Measurements from ENCODE around the gene SELENOF.

The SELENOF gene

DNA sequence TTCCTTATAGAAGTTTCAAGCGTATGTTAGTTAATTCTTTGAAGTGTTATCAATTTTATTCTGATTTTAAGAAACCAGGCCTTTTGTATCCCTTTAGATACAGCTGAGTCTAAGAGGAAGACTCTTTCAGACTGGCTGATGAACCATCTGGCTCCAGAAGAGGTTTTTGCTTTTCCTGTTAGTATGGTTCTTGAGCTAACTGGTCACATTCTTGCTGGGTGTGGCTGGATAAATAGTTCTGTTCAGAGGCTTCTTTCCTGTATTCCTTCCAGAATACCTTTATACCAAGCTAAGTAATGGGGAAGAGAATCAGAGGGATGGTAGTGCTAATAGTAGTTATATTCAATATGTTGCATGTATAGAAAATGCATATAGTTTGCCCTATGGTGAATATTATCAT, 13.0 kb upstream of the SELENOF start:
- DNase-seq, result no peak
- in situ Hi-C loops (cut with HindIII; ENCODE audit: low pct_ligation_motif_present, low sequenced_read_pairs), result no loop called here
- TF ChIP-seq, protein P1, sequence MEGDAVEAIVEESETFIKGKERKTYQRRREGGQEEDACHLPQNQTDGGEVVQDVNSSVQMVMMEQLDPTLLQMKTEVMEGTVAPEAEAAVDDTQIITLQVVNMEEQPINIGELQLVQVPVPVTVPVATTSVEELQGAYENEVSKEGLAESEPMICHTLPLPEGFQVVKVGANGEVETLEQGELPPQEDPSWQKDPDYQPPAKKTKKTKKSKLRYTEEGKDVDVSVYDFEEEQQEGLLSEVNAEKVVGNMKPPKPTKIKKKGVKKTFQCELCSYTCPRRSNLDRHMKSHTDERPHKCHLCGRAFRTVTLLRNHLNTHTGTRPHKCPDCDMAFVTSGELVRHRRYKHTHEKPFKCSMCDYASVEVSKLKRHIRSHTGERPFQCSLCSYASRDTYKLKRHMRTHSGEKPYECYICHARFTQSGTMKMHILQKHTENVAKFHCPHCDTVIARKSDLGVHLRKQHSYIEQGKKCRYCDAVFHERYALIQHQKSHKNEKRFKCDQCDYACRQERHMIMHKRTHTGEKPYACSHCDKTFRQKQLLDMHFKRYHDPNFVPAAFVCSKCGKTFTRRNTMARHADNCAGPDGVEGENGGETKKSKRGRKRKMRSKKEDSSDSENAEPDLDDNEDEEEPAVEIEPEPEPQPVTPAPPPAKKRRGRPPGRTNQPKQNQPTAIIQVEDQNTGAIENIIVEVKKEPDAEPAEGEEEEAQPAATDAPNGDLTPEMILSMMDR (IDR thresholded peaks at IDR 0.05; ENCODE audit: low read depth, low read length, missing control alignments), result no peak

DNA sequence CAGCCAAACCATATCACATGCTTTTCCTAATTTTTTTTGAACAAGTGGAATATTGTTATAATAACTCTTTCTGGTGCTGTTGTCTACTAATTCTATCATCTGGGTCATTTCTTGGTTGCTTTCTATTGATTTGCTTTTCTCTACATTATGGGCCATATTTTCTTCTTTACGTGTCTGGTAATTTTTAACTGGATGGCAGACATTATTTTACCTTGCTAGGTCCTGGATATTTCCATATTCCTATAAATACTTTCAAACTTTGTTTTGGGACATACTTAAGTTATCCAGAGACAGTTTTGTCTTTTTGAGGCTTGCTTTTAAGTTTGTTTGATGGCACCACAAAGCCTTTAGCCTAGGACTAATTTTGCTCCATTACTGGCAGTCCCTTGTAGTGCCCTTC, 11.8 kb upstream of the SELENOF start:
- Histone ChIP-seq H3K4me3 (ENCODE audit: low read depth, low read length) (no peak overlapping the region), H3K27ac (no peak overlapping the region), H3K36me3 (replicated peaks) (no peaks in the 10 kb centered on the region), H3K27me3 (replicated peaks) (no peaks in the 10 kb centered on the region)
- in situ Hi-C loops (cut with HindIII; ENCODE audit: low pct_ligation_motif_present, low sequenced_read_pairs), result no loop called here
- no peak for DNase-seq
- TF ChIP-seq, protein P1 (IDR thresholded peaks at IDR 0.05; ENCODE audit: low read depth, low read length, missing control alignments), result no peak

More for the DNA sequence above, 13.0 kb upstream of the SELENOF start:
- Histone ChIP-seq H3K36me3 (replicated peaks) (no peaks in the 10 kb centered on the region), H3K4me3 (ENCODE audit: low read depth, low read length) (no peak overlapping the region), H3K27me3 (replicated peaks) (no peaks in the 10 kb centered on the region), H3K27ac (no peak overlapping the region)

DNA sequence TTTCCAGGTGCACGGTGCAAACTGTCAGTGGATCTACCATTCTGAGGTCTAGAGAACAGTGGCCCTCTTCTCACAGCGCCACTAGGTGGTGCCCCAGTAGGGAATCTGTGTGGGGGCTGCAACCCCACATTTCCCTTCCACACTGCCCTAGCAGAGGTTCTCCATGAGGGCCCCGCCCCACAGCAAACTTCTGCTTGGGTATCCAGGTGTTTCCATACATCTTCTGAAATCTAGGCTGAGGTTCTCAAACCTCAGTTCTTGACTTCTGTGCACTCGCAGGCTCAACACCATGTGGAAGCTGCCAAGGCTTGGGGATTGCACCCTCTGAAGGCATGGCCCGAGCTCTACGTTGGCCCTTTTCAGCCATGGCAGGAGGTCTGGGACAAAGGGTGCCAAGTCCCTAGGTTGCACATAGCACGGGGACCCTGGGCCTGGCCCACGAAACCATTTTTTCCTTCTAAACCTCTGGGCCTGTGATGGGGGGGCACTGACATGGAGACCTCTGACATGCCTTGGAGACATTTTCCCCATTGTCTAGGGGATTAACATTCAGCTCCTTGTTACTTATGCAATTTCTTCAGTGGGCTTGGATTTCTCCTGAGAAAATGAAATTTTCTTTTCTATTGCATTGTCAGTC, 10.5 kb upstream of the SELENOF start:
- in situ Hi-C loops (cut with HindIII; ENCODE audit: low pct_ligation_motif_present, low sequenced_read_pairs), result no loop called here
- no peaks in the 10 kb centered on the region for H3K36me3 ChIP-seq (replicated peaks)
- no peaks in the 10 kb centered on the region for H3K27me3 ChIP-seq (replicated peaks)
- no peak for DNase-seq
- H3K27ac ChIP-seq, result no peak overlapping the region
- TF ChIP-seq, protein P1 (IDR thresholded peaks at IDR 0.05; ENCODE audit: low read depth, low read length, missing control alignments), result no peak
- H3K4me3 ChIP-seq (ENCODE audit: low read depth, low read length), result no peak overlapping the region

DNA sequence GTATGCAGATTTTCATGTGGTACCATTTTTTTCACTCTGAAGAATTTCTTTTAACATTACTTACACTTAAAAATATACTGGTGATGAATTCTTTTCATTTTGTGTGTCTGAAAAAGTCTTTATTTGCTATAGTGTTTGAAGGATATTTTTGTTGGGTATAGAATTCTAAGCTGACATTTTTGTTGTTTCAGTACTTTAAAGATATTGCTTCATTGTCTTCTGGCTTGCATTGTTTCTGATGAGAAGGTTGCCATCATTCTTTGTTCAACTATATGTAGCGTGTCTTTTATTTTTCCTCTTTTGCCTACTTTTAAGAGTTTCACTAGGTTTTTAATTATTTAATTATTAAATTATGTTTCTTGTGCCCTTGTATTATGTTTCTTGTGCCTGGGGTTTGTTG, 8.5 kb upstream of the SELENOF start:
- TF ChIP-seq, protein P1 (IDR thresholded peaks at IDR 0.05; ENCODE audit: low read depth, low read length, missing control alignments), result no peak
- no peaks in the 10 kb centered on the region for H3K27me3 ChIP-seq (replicated peaks)
- H3K36me3 ChIP-seq (replicated peaks), result no peaks in the 10 kb centered on the region
- no peak overlapping the region for H3K4me3 ChIP-seq (ENCODE audit: low read depth, low read length)
- no peak overlapping the region for H3K27ac ChIP-seq
- no peak for DNase-seq
- in situ Hi-C loops (cut with HindIII; ENCODE audit: low pct_ligation_motif_present, low sequenced_read_pairs), result no loop called here

DNA sequence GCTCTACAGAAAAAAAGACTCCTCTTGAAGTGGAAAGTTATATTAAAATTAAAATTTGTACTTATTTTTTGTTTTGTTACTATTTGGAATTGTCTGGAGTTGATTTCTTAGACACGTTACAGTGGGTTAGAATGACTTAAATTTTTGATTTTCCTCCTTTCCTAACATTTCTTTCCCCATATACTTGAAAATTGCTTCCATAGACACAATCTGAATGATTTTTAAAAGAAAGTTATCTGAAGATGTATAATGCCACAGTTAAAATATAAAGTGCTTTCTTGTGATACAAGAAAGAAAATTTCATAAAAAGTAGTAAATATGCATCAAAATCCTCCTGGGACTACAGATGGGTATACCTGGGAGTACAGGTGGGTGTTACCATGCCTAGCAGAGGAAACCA, 2.8 kb upstream of the SELENOF start:
- Histone ChIP-seq H3K36me3 (replicated peaks) (peaks cover 3% of the 10 kb centered on the region), H3K4me3 (ENCODE audit: low read depth, low read length) (no peak overlapping the region), H3K27ac (no peak overlapping the region), H3K27me3 (replicated peaks) (no peaks in the 10 kb centered on the region)
- in situ Hi-C loops (cut with HindIII; ENCODE audit: low pct_ligation_motif_present, low sequenced_read_pairs), result no loop called here
- no peak for DNase-seq
- TF ChIP-seq, protein P1 (IDR thresholded peaks at IDR 0.05; ENCODE audit: low read depth, low read length, missing control alignments), result no peak

DNA sequence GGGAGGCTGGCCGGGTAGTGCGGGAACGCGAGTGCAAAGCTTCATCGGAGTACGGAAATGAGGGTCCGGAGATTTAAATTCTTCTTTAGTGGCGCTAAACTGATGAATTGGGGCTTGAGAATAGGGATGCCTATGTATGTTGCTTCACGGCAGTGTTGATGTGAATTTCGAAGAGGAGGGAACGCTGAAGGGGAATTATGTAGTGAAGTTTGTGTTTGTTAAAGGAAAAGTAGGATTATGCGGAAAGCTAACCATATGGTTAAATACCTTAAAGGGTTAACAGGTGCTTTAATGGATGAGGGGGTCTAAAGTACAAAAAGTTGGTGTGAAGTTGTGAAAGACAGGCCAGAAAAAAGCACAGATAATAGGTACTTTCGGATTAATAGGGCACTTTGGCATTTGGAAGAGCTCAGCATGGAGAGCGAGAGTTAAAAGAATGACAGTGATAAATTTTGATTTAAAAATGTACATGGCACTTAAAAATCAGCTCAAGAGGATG, 1.9 kb upstream of the SELENOF start:
- Histone ChIP-seq H3K27ac (no peak overlapping the region), H3K4me3 (ENCODE audit: low read depth, low read length) (peak overlapping the region; percentile 83)
- in situ Hi-C loops (cut with HindIII; ENCODE audit: low pct_ligation_motif_present, low sequenced_read_pairs), result no loop called here

More for the DNA sequence above, 1.9 kb upstream of the SELENOF start:
- H3K36me3 ChIP-seq (replicated peaks), result peaks cover 3% of the 10 kb centered on the region
- TF ChIP-seq, protein P1 (IDR thresholded peaks at IDR 0.05; ENCODE audit: low read depth, low read length, missing control alignments), result no peak
- DNase-seq, result no peak
- no peaks in the 10 kb centered on the region for H3K27me3 ChIP-seq (replicated peaks)
